SK-N-SH (cell line): Measurements from ENCODE around the gene STARD3. TPM values are rescaled to one million over a fixed set of nuclear protein-coding genes. Genes with fewer than 3 reads are reported as not detected.

ENCODE experiments used
- CTCF ChIA-PET: fragments of 300-600, 350-600 bp; formaldehyde crosslinking; extraction: SDS; loops from one replicate; lab custom pipeline; 2021; lab: Yijun Ruan, JAX
- POLR2A ChIA-PET: fragments of 350-600 bp; sonication (Branson Sonifier 250); formaldehyde crosslinking; extraction: SDS; loops from one replicate; lab custom pipeline; 2020; ENCODE audit warnings: antibody characterized with exemption, inconsistent platforms; lab: Yijun Ruan, JAX
- DNase-seq: peaks from one replicate; pipeline ENCODE4 v3.0.0; 2012
- H2AFZ ChIP-seq: fragments of 200-600 bp; sonication (generic); 2 replicates; pipeline ENCODE4 v1.8.1; 2016; ENCODE audit warnings: antibody characterized with exemption, mild to moderate bottlenecking, low read depth
- H3F3A ChIP-seq: fragments of 200-600 bp; sonication (generic); replicated peaks from 2 replicates; pipeline ENCODE3; 2016; ENCODE audit warnings: antibody characterized with exemption, mild to moderate bottlenecking; ENCODE audit not compliant: insufficient read depth
- H3K27ac ChIP-seq, 2 experiments: fragments of 200-500 bp in 1 of 2; fragments of 200-600 bp in 1 of 2; sonication (Bioruptor generic) in 1 of 2; sonication (generic), shearing (Covaris generic) in 1 of 2; 2 replicates each; pipeline versions ENCODE4 v1.5.1 to v1.6.1; 2014 to 2016; ENCODE audit warnings: low read depth in 2 of 2, inconsistent platforms in 1 of 2, low read length in 1 of 2, mild to moderate bottlenecking in 1 of 2, mixed read lengths in 1 of 2
- H3K27me3 ChIP-seq: fragments of 200-600 bp; sonication (generic), shearing (Covaris generic); 2 replicates; pipeline ENCODE4 v1.6.1; 2016; ENCODE audit warnings: mixed run types; ENCODE audit not compliant: insufficient read depth
- H3K36me3 ChIP-seq, 2 experiments: fragments of 200-500 bp in 1 of 2; fragments of 200-600 bp in 1 of 2; sonication (Bioruptor generic) in 1 of 2; sonication (generic) in 1 of 2; replicated peaks in 1 of 2; 2 replicates each; pipeline versions ENCODE3 to v1.5.1; 2014 to 2016; ENCODE audit warnings: low read length in 1 of 2, mild to moderate bottlenecking in 1 of 2; ENCODE audit not compliant: insufficient read depth in 2 of 2, control insufficient read depth in 1 of 2
- H3K4me1 ChIP-seq, 2 experiments: fragments of 200-500 bp in 1 of 2; fragments of 200-600 bp in 1 of 2; sonication (Bioruptor generic) in 1 of 2; sonication (generic), shearing (Covaris generic) in 1 of 2; 2 replicates each; pipeline versions ENCODE4 v1.5.1 to v1.6.1; 2014 to 2016; ENCODE audit warnings: low read depth in 1 of 2, low read length in 1 of 2, mixed run types in 1 of 2; ENCODE audit not compliant: insufficient read depth in 2 of 2, control insufficient read depth in 1 of 2
- H3K4me2 ChIP-seq: fragments of 200-600 bp; sonication (generic), shearing (Covaris generic); 2 replicates; pipeline ENCODE4 v1.6.1; 2017; ENCODE audit warnings: mixed run types
- H3K4me3 ChIP-seq, 2 experiments: fragments of 200-500 bp in 1 of 2; fragments of 200-600 bp in 1 of 2; sonication (Bioruptor generic) in 1 of 2; sonication (generic), shearing (Covaris generic) in 1 of 2; 2 replicates each; pipeline versions ENCODE4 v1.5.1 to v1.8.1; 2014 to 2016; ENCODE audit warnings: low read depth in 2 of 2, inconsistent platforms in 1 of 2, low read length in 1 of 2, mild to moderate bottlenecking in 1 of 2, mixed read lengths in 1 of 2, moderate library complexity in 1 of 2
- H3K79me2 ChIP-seq: fragments of 200-600 bp; sonication (generic); 2 replicates; pipeline ENCODE4 v1.8.1; 2017; ENCODE audit warnings: mild to moderate bottlenecking; ENCODE audit not compliant: insufficient read depth
- H3K9ac ChIP-seq: fragments of 200-600 bp; sonication (generic); 2 replicates; pipeline ENCODE4 v1.6.1; 2017; ENCODE audit warnings: mixed run types
- H3K9me2 ChIP-seq: fragments of 200-600 bp; sonication (generic); 2 replicates; pipeline ENCODE4 v1.6.1; 2017; ENCODE audit warnings: mixed run types
- H3K9me3 ChIP-seq: fragments of 200-600 bp; sonication (generic); 2 replicates; pipeline ENCODE4 v1.6.1; 2017; ENCODE audit warnings: mixed run types, mild to moderate bottlenecking, moderate library complexity
- H4K20me1 ChIP-seq: fragments of 200-600 bp; sonication (generic); 2 replicates; pipeline ENCODE4 v1.6.1; 2017; ENCODE audit warnings: mild to moderate bottlenecking, mixed run types; ENCODE audit not compliant: insufficient read depth
- EP300 ChIP-seq, 2 experiments: IDR thresholded peaks; 2 replicates each; pipeline versions ENCODE4 v1.4.0 to v1.6.1; 2012; ENCODE audit warnings: borderline replicate concordance in 1 of 2, low read depth in 1 of 2, low read length in 1 of 2
- FOXJ3 ChIP-seq: sonication (generic); formaldehyde crosslinking; IDR thresholded peaks from 2 replicates; pipeline ENCODE4 v1.5.1; 2020; ENCODE audit warnings: mild to moderate bottlenecking, missing genetic modification reagents
- FOXM1 ChIP-seq: IDR thresholded peaks from 2 replicates; pipeline ENCODE4 v1.4.0; 2012; ENCODE audit warnings: low read depth, mild to moderate bottlenecking
- GABPA ChIP-seq: IDR thresholded peaks from 2 replicates; pipeline ENCODE4 v1.4.0; 2012; ENCODE audit warnings: low read depth, mild to moderate bottlenecking
- MEF2A ChIP-seq: IDR thresholded peaks from 2 replicates; pipeline ENCODE4 v1.4.0; 2012; ENCODE audit warnings: low read depth, borderline replicate concordance
- MXI1 ChIP-seq: IDR thresholded peaks from 2 replicates; pipeline ENCODE4 v1.6.1; 2012; ENCODE audit warnings: mild to moderate bottlenecking, low read depth, low read length, improper control_type of control experiment
- TAF1 ChIP-seq: IDR thresholded peaks from 2 replicates; pipeline ENCODE4 v1.6.1; 2012; ENCODE audit warnings: low read depth, mild to moderate bottlenecking, low read length, moderate library complexity, borderline replicate concordance
- WGBS: methylation state at CpG from one replicate; pipeline ENCODE4 v1.1.6; 2017; ENCODE audit warnings: low lambda C conversion rate; 5-methylcytosine and 5-hydroxymethylcytosine counted together
- polyA plus RNA-seq, 3 experiments: library from polyadenylated mRNA; depleted of rRNA; stranded (reverse); fragments of >200 nt; gene quantifications; 2 replicates each; pipeline ENCODE4 v1.2.3, GENCODE V29; 2012
- TF ChIP-seq, protein P1 (sequence below): IDR thresholded peaks from 2 replicates; pipeline ENCODE4 v1.4.0; 2012; ENCODE audit warnings: low read depth, borderline replicate concordance
- TF ChIP-seq, protein P2 (sequence below): fragments of 200-600 bp; sonication (generic); IDR thresholded peaks from 2 replicates; pipeline ENCODE4 v1.6.1; 2017; ENCODE audit warnings: antibody characterized with exemption, mild to moderate bottlenecking, moderate library complexity
- TF ChIP-seq, protein P3 (sequence below): IDR thresholded peaks from 2 replicates; pipeline ENCODE4 v1.6.1; 2012; ENCODE audit warnings: mild to moderate bottlenecking, low read depth, low read length, moderate library complexity

STARD3 gene
- polyA plus RNA-seq, 1 of the 3 experiments (the other 2 are of a cell fraction), result 76.8 TPM

DNA sequence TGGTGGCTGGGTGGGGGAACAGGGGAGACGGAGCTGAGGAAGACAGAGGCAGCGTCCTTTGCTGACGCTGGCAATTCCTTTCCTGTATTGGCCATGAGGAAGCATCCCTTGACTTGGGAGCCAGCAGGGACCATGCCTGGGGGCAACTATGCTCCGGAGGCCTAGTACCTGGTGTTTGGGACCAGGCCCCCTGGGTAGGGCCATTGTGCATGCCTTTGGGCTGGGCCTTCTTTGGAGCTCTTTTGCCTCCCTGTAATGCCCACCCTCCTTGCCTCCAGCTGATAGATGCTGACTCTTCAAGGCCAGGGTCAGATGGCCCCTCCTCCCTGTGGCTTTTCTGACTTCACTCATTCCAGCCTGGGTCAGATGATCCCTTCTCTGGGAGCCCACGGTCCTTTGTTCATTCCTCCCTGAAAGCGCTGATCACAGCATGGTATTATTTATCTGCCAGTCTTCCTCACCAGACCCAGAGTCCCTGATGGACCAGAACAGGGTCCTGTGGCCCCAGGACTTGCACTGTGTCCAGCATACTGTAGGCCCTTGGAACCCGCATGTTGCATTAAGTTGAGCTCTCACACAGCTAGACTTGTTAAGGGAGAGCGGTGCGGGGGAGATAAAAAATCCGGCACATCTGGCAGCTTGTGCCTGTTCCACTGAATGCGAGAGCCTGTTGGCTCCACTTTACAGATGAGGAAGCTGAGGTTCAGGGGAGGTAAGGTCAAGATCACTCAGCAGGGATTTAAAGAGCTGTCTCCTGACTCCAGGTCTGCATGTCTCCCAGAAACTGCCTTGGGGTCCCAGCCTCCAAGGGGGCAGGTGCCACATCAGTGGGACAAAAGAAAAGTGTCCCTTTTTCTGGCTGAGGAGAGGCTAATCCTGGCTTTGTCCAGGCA, 2.9 kb downstream of the STARD3 start:
- no peaks in the 10 kb centered on the region for H3K9me3 ChIP-seq
- no peak for DNase-seq
- no peak overlapping the region for H3K27ac ChIP-seq
- H3K4me2 ChIP-seq, result no peak overlapping the region; the same call in 1 of the 2 replicates
- H4K20me1 ChIP-seq, result peaks cover 21% of the 10 kb centered on the region
- H3K36me3 ChIP-seq, result no peaks in the 10 kb centered on the region
- peaks cover 76% of the 10 kb centered on the region for H3K79me2 ChIP-seq
- WGBS, result 93% methylated on average over 10 of the region's 11 CpGs
- H3K27me3 ChIP-seq, result no peaks in the 10 kb centered on the region
- ChIA-PET POLR2A (no interaction called here), CTCF (interaction anchor here (1.0 to 17.4 kb wide), 6 partner anchors 12 to 92 kb away, joined by 3 to 332 read pairs (median 6); partner anchors contain the start of genes MIEN1, PPP1R1B and TCAP)
- no peaks in the 10 kb centered on the region for H3K9me2 ChIP-seq
- peaks cover 0 to 24% of the 10 kb centered on the region in 2 experiments; a peak in 2 of 4 replicates for H3K4me1 ChIP-seq
- H3K4me3 ChIP-seq, result no peak overlapping the region
- no peaks in the 10 kb centered on the region for H3F3A ChIP-seq
- no peak for TF ChIP-seq GABPA
- no peak for TF ChIP-seq MEF2A
- no peak for TF ChIP-seq MXI1
- TF ChIP-seq, protein P1, sequence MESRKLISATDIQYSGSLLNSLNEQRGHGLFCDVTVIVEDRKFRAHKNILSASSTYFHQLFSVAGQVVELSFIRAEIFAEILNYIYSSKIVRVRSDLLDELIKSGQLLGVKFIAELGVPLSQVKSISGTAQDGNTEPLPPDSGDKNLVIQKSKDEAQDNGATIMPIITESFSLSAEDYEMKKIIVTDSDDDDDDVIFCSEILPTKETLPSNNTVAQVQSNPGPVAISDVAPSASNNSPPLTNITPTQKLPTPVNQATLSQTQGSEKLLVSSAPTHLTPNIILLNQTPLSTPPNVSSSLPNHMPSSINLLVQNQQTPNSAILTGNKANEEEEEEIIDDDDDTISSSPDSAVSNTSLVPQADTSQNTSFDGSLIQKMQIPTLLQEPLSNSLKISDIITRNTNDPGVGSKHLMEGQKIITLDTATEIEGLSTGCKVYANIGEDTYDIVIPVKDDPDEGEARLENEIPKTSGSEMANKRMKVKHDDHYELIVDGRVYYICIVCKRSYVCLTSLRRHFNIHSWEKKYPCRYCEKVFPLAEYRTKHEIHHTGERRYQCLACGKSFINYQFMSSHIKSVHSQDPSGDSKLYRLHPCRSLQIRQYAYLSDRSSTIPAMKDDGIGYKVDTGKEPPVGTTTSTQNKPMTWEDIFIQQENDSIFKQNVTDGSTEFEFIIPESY, result no peak
- TF ChIP-seq, protein P2, sequence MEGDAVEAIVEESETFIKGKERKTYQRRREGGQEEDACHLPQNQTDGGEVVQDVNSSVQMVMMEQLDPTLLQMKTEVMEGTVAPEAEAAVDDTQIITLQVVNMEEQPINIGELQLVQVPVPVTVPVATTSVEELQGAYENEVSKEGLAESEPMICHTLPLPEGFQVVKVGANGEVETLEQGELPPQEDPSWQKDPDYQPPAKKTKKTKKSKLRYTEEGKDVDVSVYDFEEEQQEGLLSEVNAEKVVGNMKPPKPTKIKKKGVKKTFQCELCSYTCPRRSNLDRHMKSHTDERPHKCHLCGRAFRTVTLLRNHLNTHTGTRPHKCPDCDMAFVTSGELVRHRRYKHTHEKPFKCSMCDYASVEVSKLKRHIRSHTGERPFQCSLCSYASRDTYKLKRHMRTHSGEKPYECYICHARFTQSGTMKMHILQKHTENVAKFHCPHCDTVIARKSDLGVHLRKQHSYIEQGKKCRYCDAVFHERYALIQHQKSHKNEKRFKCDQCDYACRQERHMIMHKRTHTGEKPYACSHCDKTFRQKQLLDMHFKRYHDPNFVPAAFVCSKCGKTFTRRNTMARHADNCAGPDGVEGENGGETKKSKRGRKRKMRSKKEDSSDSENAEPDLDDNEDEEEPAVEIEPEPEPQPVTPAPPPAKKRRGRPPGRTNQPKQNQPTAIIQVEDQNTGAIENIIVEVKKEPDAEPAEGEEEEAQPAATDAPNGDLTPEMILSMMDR, result no peak
- no peak for TF ChIP-seq FOXJ3 (CRISPR knock-in tag)
- no peak for TF ChIP-seq TAF1
- TF ChIP-seq, protein P3, sequence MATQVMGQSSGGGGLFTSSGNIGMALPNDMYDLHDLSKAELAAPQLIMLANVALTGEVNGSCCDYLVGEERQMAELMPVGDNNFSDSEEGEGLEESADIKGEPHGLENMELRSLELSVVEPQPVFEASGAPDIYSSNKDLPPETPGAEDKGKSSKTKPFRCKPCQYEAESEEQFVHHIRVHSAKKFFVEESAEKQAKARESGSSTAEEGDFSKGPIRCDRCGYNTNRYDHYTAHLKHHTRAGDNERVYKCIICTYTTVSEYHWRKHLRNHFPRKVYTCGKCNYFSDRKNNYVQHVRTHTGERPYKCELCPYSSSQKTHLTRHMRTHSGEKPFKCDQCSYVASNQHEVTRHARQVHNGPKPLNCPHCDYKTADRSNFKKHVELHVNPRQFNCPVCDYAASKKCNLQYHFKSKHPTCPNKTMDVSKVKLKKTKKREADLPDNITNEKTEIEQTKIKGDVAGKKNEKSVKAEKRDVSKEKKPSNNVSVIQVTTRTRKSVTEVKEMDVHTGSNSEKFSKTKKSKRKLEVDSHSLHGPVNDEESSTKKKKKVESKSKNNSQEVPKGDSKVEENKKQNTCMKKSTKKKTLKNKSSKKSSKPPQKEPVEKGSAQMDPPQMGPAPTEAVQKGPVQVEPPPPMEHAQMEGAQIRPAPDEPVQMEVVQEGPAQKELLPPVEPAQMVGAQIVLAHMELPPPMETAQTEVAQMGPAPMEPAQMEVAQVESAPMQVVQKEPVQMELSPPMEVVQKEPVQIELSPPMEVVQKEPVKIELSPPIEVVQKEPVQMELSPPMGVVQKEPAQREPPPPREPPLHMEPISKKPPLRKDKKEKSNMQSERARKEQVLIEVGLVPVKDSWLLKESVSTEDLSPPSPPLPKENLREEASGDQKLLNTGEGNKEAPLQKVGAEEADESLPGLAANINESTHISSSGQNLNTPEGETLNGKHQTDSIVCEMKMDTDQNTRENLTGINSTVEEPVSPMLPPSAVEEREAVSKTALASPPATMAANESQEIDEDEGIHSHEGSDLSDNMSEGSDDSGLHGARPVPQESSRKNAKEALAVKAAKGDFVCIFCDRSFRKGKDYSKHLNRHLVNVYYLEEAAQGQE, result no peak
- no peak for TF ChIP-seq FOXM1
- TF ChIP-seq EP300 (IDR thresholded peaks at IDR 0.05; ENCODE audit: borderline replicate concordance in 1 of 2, low read depth in 1 of 2, low read length in 1 of 2), result no peak
- H2AFZ ChIP-seq, result no peak overlapping the region
- no peak overlapping the region for H3K9ac ChIP-seq
